Measurements from ENCODE around the gene KLHL29. TPM values are rescaled to one million over a fixed set of nuclear protein-coding genes. Genes with fewer than 3 reads are reported as not detected.

The KLHL29 gene
- total RNA-seq, 1 donor from 2014 or later = 5.0 TPM

- no peak for TF ChIP-seq CTCF (IDR thresholded peaks at IDR 0.05; ENCODE audit: insufficient read depth, low read length, severe bottlenecking)
- DNase-seq (ENCODE audit: low read depth) = no peak
- Histone ChIP-seq H3K27me3 (ENCODE audit: control insufficient read depth, insufficient read depth, low read length) (no peaks in the 10 kb centered on the region), H3K36me3 (ENCODE audit: control insufficient read depth, insufficient read depth, low read length) (no peaks in the 10 kb centered on the region), H3K4me3 (ENCODE audit: low read depth, low read length) (no peak overlapping the region)
- FAIRE-seq = no peak
Observed at GRCh38 chr2:23745068-23745725, 360.2 kb downstream of the KLHL29 start.

- FAIRE-seq (no peak), DNase-seq (ENCODE audit: low read depth) (peak; percentile 59)
- Histone ChIP-seq H3K27me3 (ENCODE audit: control insufficient read depth, insufficient read depth, low read length) (no peaks in the 10 kb centered on the region), H3K4me3 (ENCODE audit: low read depth, low read length) (no peak overlapping the region), H3K36me3 (ENCODE audit: control insufficient read depth, insufficient read depth, low read length) (no peaks in the 10 kb centered on the region)
- TF ChIP-seq CTCF (IDR thresholded peaks at IDR 0.05; ENCODE audit: insufficient read depth, low read length, severe bottlenecking) = no peak
Observed at GRCh38 chr2:23745726-23746105, 360.7 kb downstream of the KLHL29 start.

DNA sequence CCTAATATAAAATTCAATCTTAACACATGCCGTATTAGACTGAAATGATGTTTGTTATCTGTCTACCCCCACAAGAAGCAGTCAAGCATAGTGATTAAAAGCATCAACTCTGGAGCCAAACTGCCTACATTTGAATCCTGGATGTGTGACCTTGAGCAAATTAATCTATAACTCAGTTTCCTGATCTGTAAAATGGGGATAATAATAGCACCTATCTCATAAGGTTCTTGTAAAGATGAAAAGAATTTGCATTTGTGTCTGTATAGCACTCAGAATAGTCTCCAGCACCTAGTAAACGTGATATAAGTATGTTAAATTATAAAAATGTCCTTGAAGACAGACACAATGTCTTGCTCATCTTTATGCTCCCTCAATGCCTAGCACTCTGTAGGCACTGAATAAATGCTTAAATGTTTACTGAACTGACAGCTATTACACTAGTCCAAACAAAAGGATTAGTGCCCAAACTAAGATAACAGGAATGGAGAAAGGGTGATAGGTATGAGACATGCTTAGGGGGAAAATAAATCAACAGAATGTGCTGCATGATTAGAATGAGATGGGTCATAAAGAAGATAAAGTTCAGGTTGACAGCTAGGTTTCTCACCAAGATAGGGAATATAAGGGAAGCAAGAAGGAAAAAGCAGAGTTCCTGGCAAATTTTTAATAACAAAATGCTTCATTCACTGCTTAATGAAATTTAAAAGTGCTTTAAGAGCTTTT is 361.3 kb downstream of the KLHL29 start:
- no peak overlapping the region for H3K4me3 ChIP-seq (ENCODE audit: low read depth, low read length)
- no peaks in the 10 kb centered on the region for H3K36me3 ChIP-seq (ENCODE audit: control insufficient read depth, insufficient read depth, low read length)
- H3K27me3 ChIP-seq (ENCODE audit: control insufficient read depth, insufficient read depth, low read length) = no peaks in the 10 kb centered on the region
- FAIRE-seq (no peak), DNase-seq (ENCODE audit: low read depth) (no peak)
- no peak for TF ChIP-seq CTCF (IDR thresholded peaks at IDR 0.05; ENCODE audit: insufficient read depth, low read length, severe bottlenecking)

DNA sequence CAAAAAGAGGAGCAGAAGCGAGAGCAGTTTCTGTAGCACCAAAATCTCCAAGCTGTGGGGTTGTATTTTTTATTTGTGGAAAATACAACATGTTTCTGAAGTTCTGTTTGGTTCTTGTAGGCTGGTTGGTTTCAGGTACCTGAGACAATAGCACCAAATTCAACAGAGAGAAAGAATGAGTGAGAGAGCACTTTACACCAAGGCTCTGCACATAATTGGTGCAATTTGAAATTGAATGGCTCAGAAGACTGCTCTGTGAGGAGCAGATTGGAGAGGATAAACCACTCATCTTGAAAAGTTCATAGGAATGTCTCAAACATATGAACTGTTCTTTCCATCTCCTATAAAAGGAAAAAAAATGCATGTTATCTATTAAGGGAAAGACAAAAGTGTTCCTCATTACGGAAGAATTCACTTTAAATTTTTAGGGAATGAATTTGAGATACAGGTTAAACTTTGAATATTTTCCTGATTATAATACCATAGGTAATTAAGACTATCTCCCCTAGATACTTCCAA is 366.8 kb downstream of the KLHL29 start:
- Histone ChIP-seq H3K27me3 (ENCODE audit: control insufficient read depth, insufficient read depth, low read length) (no peaks in the 10 kb centered on the region), H3K36me3 (ENCODE audit: control insufficient read depth, insufficient read depth, low read length) (no peaks in the 10 kb centered on the region), H3K4me3 (ENCODE audit: low read depth, low read length) (no peak overlapping the region)
- FAIRE-seq (no peak), DNase-seq (ENCODE audit: low read depth) (no peak)
- no peak for TF ChIP-seq CTCF (IDR thresholded peaks at IDR 0.05; ENCODE audit: insufficient read depth, low read length, severe bottlenecking)

DNA sequence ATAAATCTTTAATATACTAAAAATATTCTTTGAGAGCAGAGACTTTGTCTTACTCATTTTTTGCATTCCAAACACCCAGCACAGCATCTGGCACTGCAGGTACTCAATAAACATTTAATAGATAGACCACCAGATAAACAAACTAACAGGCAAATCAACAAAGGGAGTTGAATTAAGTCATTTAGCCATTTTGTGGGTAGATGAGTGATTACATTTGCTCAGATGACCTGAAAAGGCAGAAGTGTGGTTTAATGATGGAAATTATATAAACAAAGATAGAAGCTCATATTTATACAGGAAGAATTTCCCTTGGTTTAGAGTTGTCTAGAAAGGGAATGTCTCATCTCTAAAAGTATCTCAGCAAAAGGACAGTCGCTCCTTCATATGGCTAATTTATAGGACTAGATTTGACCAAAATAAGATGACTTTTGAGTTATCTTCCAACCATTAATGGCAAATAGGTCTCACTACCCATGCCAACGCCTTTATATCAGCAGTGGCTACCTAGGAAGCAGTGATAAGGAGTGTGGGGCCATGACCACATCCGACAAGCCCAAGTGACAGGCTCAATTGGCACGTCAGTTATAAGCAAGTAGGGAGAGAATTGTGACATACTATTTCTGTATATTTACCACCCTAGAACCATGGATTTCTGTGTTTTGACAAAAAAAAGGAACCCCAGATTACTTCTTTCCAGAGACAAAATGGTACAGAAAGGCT is 368.5 kb downstream of the KLHL29 start:
- H3K36me3 ChIP-seq (ENCODE audit: control insufficient read depth, insufficient read depth, low read length) = no peaks in the 10 kb centered on the region
- no peak for TF ChIP-seq CTCF (IDR thresholded peaks at IDR 0.05; ENCODE audit: insufficient read depth, low read length, severe bottlenecking)
- no peaks in the 10 kb centered on the region for H3K27me3 ChIP-seq (ENCODE audit: control insufficient read depth, insufficient read depth, low read length)
- FAIRE-seq = no peak
- H3K4me3 ChIP-seq (ENCODE audit: low read depth, low read length) = no peak overlapping the region
- DNase-seq (ENCODE audit: low read depth) = no peak
